ENCODE data around the gene RRAS2. TPM values are rescaled to one million over a fixed set of nuclear protein-coding genes. Genes with fewer than 3 reads are reported as not detected.

The RRAS2 gene
- total and polyA plus RNA-seq, 2 donors (not counting 3 experiments of a cell fraction or from before 2014, with no cell fraction given): 30.1 to 80.5 TPM

- ChIA-PET POLR2A (no interaction called here), CTCF (interaction anchor here (0.9 kb wide), 1 partner anchor 13 kb away, joined by 3 read pairs; no protein-coding TSS in a partner anchor)
- DNase-seq (ENCODE audit: low read depth, low spot score) (no peak), FAIRE-seq (no peak)
- intact Hi-C loops (cut with micrococcal nuclease) (no loop called here), dilution Hi-C loops (cut with MboI; ENCODE audit: extremely low pct_ligation_motif_present, low sequenced_read_pairs) (no loop called here)
- TF ChIP-seq JUN (IDR thresholded peaks at IDR 0.05; ENCODE audit: borderline replicate concordance, insufficient read depth, insufficient read length, low read depth) (no peak), CTCF (IDR thresholded peaks at IDR 0.05; ENCODE audit: extremely low read depth in 1 of 2, insufficient read depth in 1 of 2, low read depth in 1 of 2, low read length in 2 of 2) (peak in 1 of 2 donors; percentile 34)
- H4K20me1 ChIP-seq (replicated peaks; ENCODE audit: control insufficient read depth, extremely low read depth, insufficient read depth, low read length): no peaks in the 10 kb centered on the region
- no peak overlapping the region for H3K4me3 ChIP-seq (replicated peaks in 1 of 3; ENCODE audit: insufficient read depth in 1 of 3, low read depth in 1 of 3, low read length in 3 of 3)
- H3K36me3 ChIP-seq (ENCODE audit: control insufficient read depth in 2 of 2, extremely low read depth in 1 of 2, insufficient read depth in 2 of 2, low read length in 2 of 2): no peaks in the 10 kb centered on the region
- no peak overlapping the region for H3K27ac ChIP-seq (ENCODE audit: insufficient read depth, low read depth, low read length)
- no TSS peak for BruUV-seq (replicated peaks)
- no peak overlapping the region for H3K4me2 ChIP-seq (ENCODE audit: insufficient read depth, low read length)
- H2AFZ ChIP-seq (ENCODE audit: low read depth, low read length): no peak overlapping the region
- H3K9ac ChIP-seq (replicated peaks; ENCODE audit: extremely low read depth, insufficient read depth, low read length): no peak overlapping the region
- H3K9me1 ChIP-seq (replicated peaks; ENCODE audit: control insufficient read depth, extremely low read depth, insufficient read depth, low read length): no peaks in the 10 kb centered on the region
- peaks cover 4 to 10% of the 10 kb centered on the region in 2 experiments for H3K27me3 ChIP-seq (ENCODE audit: control insufficient read depth in 2 of 2, insufficient read depth in 2 of 2, low read length in 2 of 2)
- H3K79me2 ChIP-seq (ENCODE audit: control insufficient read depth, insufficient read depth, low read length): no peaks in the 10 kb centered on the region
- H3K4me1 ChIP-seq (ENCODE audit: control insufficient read depth, extremely low read depth, insufficient read depth, low read length): no peaks in the 10 kb centered on the region
- H3K9me3 ChIP-seq (replicated peaks; ENCODE audit: control insufficient read depth, insufficient read depth, low read length): no peaks in the 10 kb centered on the region
Observed at GRCh38 chr11:14232652-14233051, 126.3 kb downstream of the RRAS2 start.

- H2AFZ ChIP-seq (ENCODE audit: low read depth, low read length): no peak overlapping the region
- no peak overlapping the region for H3K9ac ChIP-seq (replicated peaks; ENCODE audit: extremely low read depth, insufficient read depth, low read length)
- no peaks in the 10 kb centered on the region for H3K4me1 ChIP-seq (ENCODE audit: control insufficient read depth, extremely low read depth, insufficient read depth, low read length)
- intact Hi-C loops (cut with micrococcal nuclease): no loop called here
- dilution Hi-C loops (cut with MboI; ENCODE audit: extremely low pct_ligation_motif_present, low sequenced_read_pairs): no loop called here
- no peak overlapping the region for H3K4me2 ChIP-seq (ENCODE audit: insufficient read depth, low read length)
- no peak overlapping the region for H3K4me3 ChIP-seq (replicated peaks in 1 of 3; ENCODE audit: insufficient read depth in 1 of 3, low read depth in 1 of 3, low read length in 3 of 3)
- no peak overlapping the region for H3K27ac ChIP-seq (ENCODE audit: insufficient read depth, low read depth, low read length)
- CTCF ChIA-PET: interaction anchor here (0.6 kb wide), 1 partner anchor 8 kb away, joined by 3 read pairs; no protein-coding TSS in a partner anchor
- POLR2A ChIA-PET: no interaction called here
- H3K9me3 ChIP-seq (replicated peaks; ENCODE audit: control insufficient read depth, insufficient read depth, low read length): no peaks in the 10 kb centered on the region
- no peaks in the 10 kb centered on the region for H3K79me2 ChIP-seq (ENCODE audit: control insufficient read depth, insufficient read depth, low read length)
- no TSS peak for BruUV-seq (replicated peaks)
- DNase-seq (ENCODE audit: low read depth, low spot score) (no peak), FAIRE-seq (no peak)
- no peaks in the 10 kb centered on the region for H3K36me3 ChIP-seq (ENCODE audit: control insufficient read depth in 2 of 2, extremely low read depth in 1 of 2, insufficient read depth in 2 of 2, low read length in 2 of 2)
- no peaks in the 10 kb centered on the region for H3K9me1 ChIP-seq (replicated peaks; ENCODE audit: control insufficient read depth, extremely low read depth, insufficient read depth, low read length)
- H4K20me1 ChIP-seq (replicated peaks; ENCODE audit: control insufficient read depth, extremely low read depth, insufficient read depth, low read length): no peaks in the 10 kb centered on the region
- H3K27me3 ChIP-seq (ENCODE audit: control insufficient read depth in 2 of 2, insufficient read depth in 2 of 2, low read length in 2 of 2): peaks cover 2 to 8% of the 10 kb centered on the region in 2 experiments
- TF ChIP-seq POLR2A (IDR thresholded peaks at IDR 0.05; ENCODE audit: low read depth, low read length): no peak
- no peak for TF ChIP-seq CTCF (IDR thresholded peaks at IDR 0.05; ENCODE audit: extremely low read depth in 1 of 2, insufficient read depth in 1 of 2, low read depth in 1 of 2, low read length in 2 of 2)
- no peak for TF ChIP-seq MAX (IDR thresholded peaks at IDR 0.05; ENCODE audit: insufficient read depth, insufficient read length)
- TF ChIP-seq POLR2AphosphoS5 (IDR thresholded peaks at IDR 0.05; ENCODE audit: insufficient read depth, low read depth, low read length): no peak
- TF ChIP-seq GATA2 (IDR thresholded peaks at IDR 0.05; ENCODE audit: insufficient read depth, insufficient read length, low read depth, low read length): no peak
- TF ChIP-seq MYC (IDR thresholded peaks at IDR 0.05; ENCODE audit: low read depth, low read length): no peak
- TF ChIP-seq JUN (IDR thresholded peaks at IDR 0.05; ENCODE audit: borderline replicate concordance, insufficient read depth, insufficient read length, low read depth): no peak
- no peak for TF ChIP-seq FOS (IDR thresholded peaks at IDR 0.05; ENCODE audit: borderline replicate concordance, insufficient read depth, low read length)
- no peak for TF ChIP-seq EZH2 (IDR thresholded peaks at IDR 0.05; ENCODE audit: borderline replicate concordance, low read depth, low read length, severe bottlenecking)
Observed at GRCh38 chr11:14230407-14230806, 128.6 kb downstream of the RRAS2 start.

Measured in endothelial cell of umbilical vein (primary cell).